ENCODE results near the gene WDR26.

Gene WDR26

GRCh38 chr1:224472806-224473205 is 38.2 kb upstream of the WDR26 start:
- ATAC-seq (ENCODE audit: insufficient read depth, low read depth) (no peak), DNase-seq (no peak)
- no peak overlapping the region for H3K4me3 ChIP-seq (ENCODE audit: low read depth in 1 of 2, low read length in 2 of 2)
- H3K36me3 ChIP-seq (ENCODE audit: insufficient read depth, low read length): no peaks in the 10 kb centered on the region
- no peaks in the 10 kb centered on the region for H3K4me1 ChIP-seq (ENCODE audit: insufficient read depth, low read length)
- no peak overlapping the region for H3K4me2 ChIP-seq (ENCODE audit: insufficient read depth, low read length)
- H3K9me3 ChIP-seq (ENCODE audit: insufficient read depth, low read length, severe bottlenecking): peaks cover 4% of the 10 kb centered on the region
- TF ChIP-seq EZH2 (IDR thresholded peaks at IDR 0.05; ENCODE audit: borderline replicate concordance, low read depth, low read length, severe bottlenecking): no peak
- TF ChIP-seq CTCF (IDR thresholded peaks at IDR 0.05; ENCODE audit: borderline replicate concordance, extremely low read depth, low read length, poor library complexity, severe bottlenecking): no peak
- no peak overlapping the region for H2AFZ ChIP-seq (ENCODE audit: low read depth, low read length)
- no peaks in the 10 kb centered on the region for H3K79me2 ChIP-seq (ENCODE audit: insufficient read depth, low read length)
- no peaks in the 10 kb centered on the region for H4K20me1 ChIP-seq (ENCODE audit: insufficient read depth, low read length)
- no peak overlapping the region for H3K9ac ChIP-seq (ENCODE audit: low read depth, low read length)
- no peaks in the 10 kb centered on the region for H3K27me3 ChIP-seq (ENCODE audit: insufficient read depth, low read length, poor library complexity)
- H3K27ac ChIP-seq (ENCODE audit: low read length): no peak overlapping the region

DNA sequence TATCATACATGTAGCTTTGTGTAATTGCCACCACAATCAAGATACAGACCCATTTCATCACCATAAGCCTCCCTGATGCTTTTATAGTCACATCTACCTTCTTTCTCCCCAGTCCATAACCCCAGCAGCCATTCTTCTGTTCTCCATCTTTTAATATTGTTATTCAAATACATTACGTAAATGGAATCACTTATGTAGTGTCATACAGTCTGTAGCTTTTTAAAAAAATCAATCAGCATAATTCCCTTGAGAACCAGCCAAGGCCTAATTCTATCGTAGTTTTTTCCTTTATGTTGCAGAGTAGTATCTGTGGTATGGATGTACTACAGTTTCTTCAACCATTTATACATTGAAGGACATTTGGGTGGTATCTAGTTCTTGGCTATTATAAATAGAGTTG is 31.6 kb upstream of the WDR26 start:
- Histone ChIP-seq H3K4me2 (ENCODE audit: insufficient read depth, low read length) (no peak overlapping the region), H3K4me3 (ENCODE audit: low read depth in 1 of 2, low read length in 2 of 2) (no peak overlapping the region), H3K27ac (ENCODE audit: low read length) (no peak overlapping the region), H3K9ac (ENCODE audit: low read depth, low read length) (no peak overlapping the region), H3K9me3 (ENCODE audit: insufficient read depth, low read length, severe bottlenecking) (peaks cover 4% of the 10 kb centered on the region), H3K79me2 (ENCODE audit: insufficient read depth, low read length) (no peaks in the 10 kb centered on the region), H4K20me1 (ENCODE audit: insufficient read depth, low read length) (no peaks in the 10 kb centered on the region), H2AFZ (ENCODE audit: low read depth, low read length) (no peak overlapping the region), H3K27me3 (ENCODE audit: insufficient read depth, low read length, poor library complexity) (no peaks in the 10 kb centered on the region), H3K4me1 (ENCODE audit: insufficient read depth, low read length) (no peaks in the 10 kb centered on the region), H3K36me3 (ENCODE audit: insufficient read depth, low read length) (no peaks in the 10 kb centered on the region)
- TF ChIP-seq EZH2 (IDR thresholded peaks at IDR 0.05; ENCODE audit: borderline replicate concordance, low read depth, low read length, severe bottlenecking) (no peak), CTCF (IDR thresholded peaks at IDR 0.05; ENCODE audit: borderline replicate concordance, extremely low read depth, low read length, poor library complexity, severe bottlenecking) (no peak)
- ATAC-seq (ENCODE audit: insufficient read depth, low read depth): no peak
- DNase-seq: no peak

DNA sequence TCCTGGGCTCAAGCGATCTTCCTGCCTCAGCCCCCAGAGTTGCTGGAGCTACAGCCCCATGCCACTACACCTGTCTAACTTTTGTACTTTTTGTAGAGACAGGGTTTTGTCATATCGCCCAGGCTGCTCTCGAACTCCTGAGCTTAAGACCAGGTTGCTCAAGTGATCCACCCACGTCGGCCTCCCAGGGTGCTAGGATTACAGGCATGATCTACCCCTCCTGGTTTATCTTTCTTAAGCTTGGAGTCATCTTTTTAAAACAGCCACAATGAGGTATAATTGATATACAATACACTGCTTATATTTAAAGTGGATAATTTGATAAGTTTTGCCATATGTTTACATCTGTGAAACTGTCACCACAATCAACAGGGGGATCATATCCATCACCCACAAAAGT is 25.4 kb upstream of the WDR26 start:
- no peaks in the 10 kb centered on the region for H3K79me2 ChIP-seq (ENCODE audit: insufficient read depth, low read length)
- H3K9me3 ChIP-seq (ENCODE audit: insufficient read depth, low read length, severe bottlenecking): no peaks in the 10 kb centered on the region
- no peak overlapping the region for H2AFZ ChIP-seq (ENCODE audit: low read depth, low read length)
- no peaks in the 10 kb centered on the region for H3K27me3 ChIP-seq (ENCODE audit: insufficient read depth, low read length, poor library complexity)
- 0 out of 2 replicates have a peak, but pooled peaks cover 2% of the 10 kb centered on the region for H4K20me1 ChIP-seq (ENCODE audit: insufficient read depth, low read length)
- TF ChIP-seq CTCF (IDR thresholded peaks at IDR 0.05; ENCODE audit: borderline replicate concordance, extremely low read depth, low read length, poor library complexity, severe bottlenecking): no peak
- no peak for TF ChIP-seq EZH2 (IDR thresholded peaks at IDR 0.05; ENCODE audit: borderline replicate concordance, low read depth, low read length, severe bottlenecking)
- DNase-seq (no peak), ATAC-seq (ENCODE audit: insufficient read depth, low read depth) (no peak)
- no peaks in the 10 kb centered on the region for H3K36me3 ChIP-seq (ENCODE audit: insufficient read depth, low read length)
- no peak overlapping the region for H3K4me3 ChIP-seq (ENCODE audit: low read depth in 1 of 2, low read length in 2 of 2)
- H3K27ac ChIP-seq (ENCODE audit: low read length): no peak overlapping the region
- no peak overlapping the region for H3K9ac ChIP-seq (ENCODE audit: low read depth, low read length)
- H3K4me1 ChIP-seq (ENCODE audit: insufficient read depth, low read length): peaks cover 13% of the 10 kb centered on the region
- H3K4me2 ChIP-seq (ENCODE audit: insufficient read depth, low read length): no peak overlapping the region

DNA sequence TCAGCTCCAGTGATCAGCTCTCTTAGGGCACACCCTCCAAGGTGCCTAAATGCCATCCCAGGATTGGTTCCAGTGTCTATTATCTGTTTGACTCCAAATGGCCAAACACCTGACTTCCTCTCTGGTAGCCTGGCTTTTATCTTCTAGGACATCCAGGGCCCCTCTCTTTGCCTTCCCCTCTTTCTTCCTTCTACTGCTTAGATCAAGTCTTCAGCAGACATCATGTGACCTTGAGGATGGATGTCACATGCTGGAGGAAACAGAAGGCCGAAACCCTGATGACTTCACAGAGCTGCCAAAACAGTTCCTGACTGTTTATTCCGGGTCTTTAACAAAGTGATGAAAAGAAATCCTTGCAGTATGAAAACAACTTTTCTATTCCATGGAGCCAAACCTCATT is 24.4 kb upstream of the WDR26 start:
- Histone ChIP-seq H3K9me3 (ENCODE audit: insufficient read depth, low read length, severe bottlenecking) (no peaks in the 10 kb centered on the region), H3K36me3 (ENCODE audit: insufficient read depth, low read length) (no peaks in the 10 kb centered on the region), H2AFZ (ENCODE audit: low read depth, low read length) (no peak overlapping the region), H3K4me2 (ENCODE audit: insufficient read depth, low read length) (no peak overlapping the region), H3K9ac (ENCODE audit: low read depth, low read length) (no peak overlapping the region), H3K4me3 (ENCODE audit: low read depth in 1 of 2, low read length in 2 of 2) (no peak overlapping the region), H3K27me3 (ENCODE audit: insufficient read depth, low read length, poor library complexity) (no peaks in the 10 kb centered on the region), H3K27ac (ENCODE audit: low read length) (no peak overlapping the region), H3K79me2 (ENCODE audit: insufficient read depth, low read length) (no peaks in the 10 kb centered on the region), H4K20me1 (ENCODE audit: insufficient read depth, low read length) (0 out of 2 replicates have a peak, but pooled peaks cover 2% of the 10 kb centered on the region), H3K4me1 (ENCODE audit: insufficient read depth, low read length) (peaks cover 13% of the 10 kb centered on the region)
- no peak for ATAC-seq (ENCODE audit: insufficient read depth, low read depth)
- TF ChIP-seq CTCF (IDR thresholded peaks at IDR 0.05; ENCODE audit: borderline replicate concordance, extremely low read depth, low read length, poor library complexity, severe bottlenecking) (no peak), EZH2 (IDR thresholded peaks at IDR 0.05; ENCODE audit: borderline replicate concordance, low read depth, low read length, severe bottlenecking) (no peak)
- no peak for DNase-seq
